Lower lobe of right lung (tissue), 2 donors: ENCODE data around the gene NINJ2. TPM values are rescaled to one million over a fixed set of nuclear protein-coding genes. Genes with fewer than 3 reads are reported as not detected.

ENCODE experiments used
- ATAC-seq, 2 donors: fragments of 200-7000 bp; cut with Tn5 transposase; one replicate each; pipeline ENCODE4 v1.9.1; 2020 to 2022; ENCODE audit warnings: mild to moderate bottlenecking in 2 of 2, moderate library complexity in 2 of 2
- DNase-seq: peaks from one replicate; pipeline ENCODE4 v3.0.0-alpha.2; 2020
- H3K27ac ChIP-seq: fragments of 200-600 bp; one replicate; pipeline ENCODE4 v1.8.0; 2022
- H3K27me3 ChIP-seq: fragments of 200-600 bp; one replicate; pipeline ENCODE4 v1.8.0; 2022; ENCODE audit warnings: low read depth
- H3K36me3 ChIP-seq: fragments of 200-600 bp; one replicate; pipeline ENCODE4 v1.8.0; 2022; ENCODE audit warnings: mild to moderate bottlenecking
- H3K4me1 ChIP-seq: fragments of 200-600 bp; one replicate; pipeline ENCODE4 v1.8.0; 2022
- H3K4me3 ChIP-seq: fragments of 200-600 bp; one replicate; pipeline ENCODE4 v1.8.0; 2022; ENCODE audit warnings: mild to moderate bottlenecking
- H3K9me3 ChIP-seq: fragments of 200-600 bp; one replicate; pipeline ENCODE4 v1.8.0; 2022
- intact Hi-C: fragments of 100-400 bp; cut with DNase I; formaldehyde crosslinking; loops from one replicate; pipeline ENCODE4 v1.11.0; 2022
- total RNA-seq: library from RNA; stranded (reverse); fragmentation: NEBNext Ultra II Directional; extraction: Animal tissue kit (Norgen Biotek cat#: 25700); gene quantifications from one replicate; pipeline ENCODE4 v1.2.1, GENCODE V29; 2021
- TF ChIP-seq, protein P1 (sequence below): fragments of 200-600 bp; IDR thresholded peaks from one replicate; pipeline ENCODE4 v1.8.0; 2022; ENCODE audit warnings: antibody characterized with exemption, mild to moderate bottlenecking
- donor health status: DM: no; HTN: yes; CAD: no; lungs with severe emphysema.

NINJ2 gene
- total RNA-seq, 1 donor from 2014 or later: 18.1 TPM

DNA sequence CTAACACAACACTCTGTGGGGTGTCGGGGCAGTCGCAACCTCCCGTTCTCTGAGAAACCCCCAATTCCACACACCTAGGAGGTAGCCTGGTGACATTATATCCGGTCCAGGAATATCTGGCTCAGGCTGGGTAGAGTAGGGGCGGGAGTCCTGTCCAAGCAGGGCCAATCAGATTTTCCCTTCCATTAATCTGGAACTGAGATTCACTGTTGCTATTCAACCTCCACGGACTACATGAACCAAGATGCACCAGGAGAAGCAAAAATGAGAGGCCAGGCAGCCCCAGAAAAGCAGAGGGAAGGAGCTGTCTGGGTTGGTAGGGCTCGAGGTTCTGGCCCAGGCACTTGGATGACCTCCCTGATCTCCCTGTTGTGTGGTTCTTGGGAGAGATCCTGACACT lies 51.0 kb downstream of the NINJ2 start:
- DNase-seq: no peak

GRCh38 chr12:611721-612120 lies 51.5 kb downstream of the NINJ2 start:
- no peak for DNase-seq

More for the DNA sequence above, 51.0 kb downstream of the NINJ2 start:
- Histone ChIP-seq H3K27ac (no peak overlapping the region), H3K4me3 (no peak overlapping the region), H3K9me3 (no peaks in the 10 kb centered on the region), H3K4me1 (peaks cover 74% of the 10 kb centered on the region), H3K36me3 (no peaks in the 10 kb centered on the region), H3K27me3 (no peaks in the 10 kb centered on the region)
- intact Hi-C loops: no loop called here
- TF ChIP-seq, protein P1, sequence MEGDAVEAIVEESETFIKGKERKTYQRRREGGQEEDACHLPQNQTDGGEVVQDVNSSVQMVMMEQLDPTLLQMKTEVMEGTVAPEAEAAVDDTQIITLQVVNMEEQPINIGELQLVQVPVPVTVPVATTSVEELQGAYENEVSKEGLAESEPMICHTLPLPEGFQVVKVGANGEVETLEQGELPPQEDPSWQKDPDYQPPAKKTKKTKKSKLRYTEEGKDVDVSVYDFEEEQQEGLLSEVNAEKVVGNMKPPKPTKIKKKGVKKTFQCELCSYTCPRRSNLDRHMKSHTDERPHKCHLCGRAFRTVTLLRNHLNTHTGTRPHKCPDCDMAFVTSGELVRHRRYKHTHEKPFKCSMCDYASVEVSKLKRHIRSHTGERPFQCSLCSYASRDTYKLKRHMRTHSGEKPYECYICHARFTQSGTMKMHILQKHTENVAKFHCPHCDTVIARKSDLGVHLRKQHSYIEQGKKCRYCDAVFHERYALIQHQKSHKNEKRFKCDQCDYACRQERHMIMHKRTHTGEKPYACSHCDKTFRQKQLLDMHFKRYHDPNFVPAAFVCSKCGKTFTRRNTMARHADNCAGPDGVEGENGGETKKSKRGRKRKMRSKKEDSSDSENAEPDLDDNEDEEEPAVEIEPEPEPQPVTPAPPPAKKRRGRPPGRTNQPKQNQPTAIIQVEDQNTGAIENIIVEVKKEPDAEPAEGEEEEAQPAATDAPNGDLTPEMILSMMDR: no peak
- ATAC-seq: no peak

GRCh38 chr12:608921-609320 lies 54.3 kb downstream of the NINJ2 start:
- DNase-seq (no peak), ATAC-seq (no peak)
- intact Hi-C loops: no loop called here
- TF ChIP-seq, protein P1: no peak
- Histone ChIP-seq H3K9me3 (no peaks in the 10 kb centered on the region), H3K27me3 (no peaks in the 10 kb centered on the region), H3K36me3 (no peaks in the 10 kb centered on the region), H3K4me1 (peaks cover 42% of the 10 kb centered on the region), H3K4me3 (no peak overlapping the region), H3K27ac (no peak overlapping the region)

More at GRCh38 chr12:611721-612120, 51.5 kb downstream of the NINJ2 start:
- H3K4me3 ChIP-seq: no peak overlapping the region
- H3K9me3 ChIP-seq: no peaks in the 10 kb centered on the region
- no peaks in the 10 kb centered on the region for H3K27me3 ChIP-seq
- TF ChIP-seq, protein P1: no peak
- intact Hi-C loops: no loop called here
- H3K36me3 ChIP-seq: no peaks in the 10 kb centered on the region
- ATAC-seq: no peak
- H3K27ac ChIP-seq: no peak overlapping the region
- peaks cover 69% of the 10 kb centered on the region for H3K4me1 ChIP-seq

- peaks cover 41% of the 10 kb centered on the region for H3K4me1 ChIP-seq
- ATAC-seq (no peak), DNase-seq (no peak)
- no peak overlapping the region for H3K27ac ChIP-seq
- no peaks in the 10 kb centered on the region for H3K27me3 ChIP-seq
- no peak overlapping the region for H3K4me3 ChIP-seq
- no peaks in the 10 kb centered on the region for H3K36me3 ChIP-seq
- TF ChIP-seq, protein P1: no peak
- intact Hi-C loops: no loop called here
- no peaks in the 10 kb centered on the region for H3K9me3 ChIP-seq
These were observed 54.8 kb downstream of the NINJ2 start for GRCh38 chr12:608413-608812.

DNA sequence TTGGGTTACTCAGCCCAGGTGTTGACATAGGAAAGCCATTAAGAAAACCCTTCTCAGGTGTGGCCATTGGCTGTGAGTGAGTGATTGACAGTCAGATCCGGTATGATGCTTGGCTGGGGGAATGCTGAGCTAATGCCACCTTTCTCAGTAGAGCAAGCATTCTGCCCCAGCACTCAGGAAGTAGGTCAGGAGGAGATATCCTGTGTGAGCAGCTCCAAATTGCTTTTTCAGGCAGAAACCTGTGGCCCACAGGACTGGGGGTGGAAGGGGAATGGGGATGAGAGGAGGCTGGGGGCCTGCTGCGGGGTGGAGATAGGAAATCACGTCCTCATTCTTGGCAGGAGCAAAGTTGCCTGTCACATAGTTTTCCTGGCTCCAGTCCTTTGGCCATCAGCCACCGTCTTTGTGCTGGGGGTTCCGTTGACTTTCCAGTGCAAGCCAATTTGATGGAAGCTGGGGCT lies 55.7 kb downstream of the NINJ2 start:
- Histone ChIP-seq H3K4me1 (peaks cover 41% of the 10 kb centered on the region), H3K27me3 (no peaks in the 10 kb centered on the region), H3K27ac (peak overlapping the region; percentile 8), H3K36me3 (no peaks in the 10 kb centered on the region), H3K4me3 (no peak overlapping the region), H3K9me3 (no peaks in the 10 kb centered on the region)
- DNase-seq: no peak
- peak; percentile 84 to 87 for ATAC-seq
- TF ChIP-seq, protein P1: no peak
- intact Hi-C loops: no loop called here

DNA sequence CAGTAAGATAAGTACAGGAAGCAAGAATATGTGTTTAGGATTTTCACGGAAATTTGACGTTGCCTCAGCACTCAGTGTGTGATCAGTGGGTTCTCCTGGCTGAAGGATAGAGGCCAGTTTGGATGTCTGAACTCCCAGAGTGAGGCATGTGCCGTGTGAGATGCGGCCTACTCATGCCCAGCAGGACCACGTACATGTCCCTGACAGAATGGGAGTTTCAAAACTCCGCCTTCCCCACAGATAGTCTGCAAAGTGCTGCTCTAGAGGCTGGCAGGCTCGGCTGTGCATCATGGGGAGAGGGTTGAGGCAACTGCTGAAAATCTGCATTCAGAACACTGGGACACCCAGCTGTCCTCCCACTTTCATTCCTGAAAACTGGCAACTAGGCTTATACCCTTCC lies 58.3 kb downstream of the NINJ2 start:
- ATAC-seq (no peak), DNase-seq (no peak)
- TF ChIP-seq, protein P1: no peak
- Histone ChIP-seq H3K9me3 (no peaks in the 10 kb centered on the region), H3K4me3 (no peak overlapping the region), H3K27ac (no peak overlapping the region), H3K27me3 (no peaks in the 10 kb centered on the region), H3K4me1 (peaks cover 21% of the 10 kb centered on the region), H3K36me3 (no peaks in the 10 kb centered on the region)
- intact Hi-C loops: no loop called here
